SK-N-SH (cell line): ENCODE results near the gene IGFALS.

Source experiments
- TF ChIP-seq, protein P1 (sequence below): fragments of 150-350 bp; IDR thresholded peaks from 2 replicates; pipeline ENCODE4 v1.6.1; 2017; ENCODE audit warnings: antibody characterized with exemption, low read length, low read depth, borderline replicate concordance
- TF ChIP-seq, protein P2 (sequence below): fragments of 200-600 bp; sonication (generic); IDR thresholded peaks from 2 replicates; pipeline ENCODE4 v1.6.1; 2017; ENCODE audit warnings: antibody characterized with exemption, mild to moderate bottlenecking, moderate library complexity

DNA sequence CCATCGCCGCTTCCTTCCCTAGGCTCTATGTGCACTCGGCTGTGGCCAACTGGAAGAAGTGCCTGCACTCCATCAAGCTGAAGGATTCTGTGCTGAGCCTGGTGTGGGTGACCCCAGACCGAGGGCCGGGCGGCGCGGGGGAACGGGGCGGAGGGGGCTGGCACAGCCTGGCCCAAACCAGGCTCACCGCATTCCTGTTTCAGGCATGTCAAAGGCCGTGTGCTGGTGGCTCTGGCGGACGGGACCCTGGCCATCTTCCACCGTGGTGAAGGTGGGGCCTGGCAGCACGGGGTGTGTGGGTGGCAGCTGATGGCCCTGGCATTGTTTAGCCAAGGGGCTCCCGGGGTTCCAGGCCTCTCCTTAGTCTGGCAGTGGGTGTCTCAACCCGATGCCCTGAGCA is 26.8 kb downstream of the IGFALS start:
- TF ChIP-seq, protein P1, sequence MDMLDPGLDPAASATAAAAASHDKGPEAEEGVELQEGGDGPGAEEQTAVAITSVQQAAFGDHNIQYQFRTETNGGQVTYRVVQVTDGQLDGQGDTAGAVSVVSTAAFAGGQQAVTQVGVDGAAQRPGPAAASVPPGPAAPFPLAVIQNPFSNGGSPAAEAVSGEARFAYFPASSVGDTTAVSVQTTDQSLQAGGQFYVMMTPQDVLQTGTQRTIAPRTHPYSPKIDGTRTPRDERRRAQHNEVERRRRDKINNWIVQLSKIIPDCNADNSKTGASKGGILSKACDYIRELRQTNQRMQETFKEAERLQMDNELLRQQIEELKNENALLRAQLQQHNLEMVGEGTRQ, result no peak
- TF ChIP-seq, protein P2, sequence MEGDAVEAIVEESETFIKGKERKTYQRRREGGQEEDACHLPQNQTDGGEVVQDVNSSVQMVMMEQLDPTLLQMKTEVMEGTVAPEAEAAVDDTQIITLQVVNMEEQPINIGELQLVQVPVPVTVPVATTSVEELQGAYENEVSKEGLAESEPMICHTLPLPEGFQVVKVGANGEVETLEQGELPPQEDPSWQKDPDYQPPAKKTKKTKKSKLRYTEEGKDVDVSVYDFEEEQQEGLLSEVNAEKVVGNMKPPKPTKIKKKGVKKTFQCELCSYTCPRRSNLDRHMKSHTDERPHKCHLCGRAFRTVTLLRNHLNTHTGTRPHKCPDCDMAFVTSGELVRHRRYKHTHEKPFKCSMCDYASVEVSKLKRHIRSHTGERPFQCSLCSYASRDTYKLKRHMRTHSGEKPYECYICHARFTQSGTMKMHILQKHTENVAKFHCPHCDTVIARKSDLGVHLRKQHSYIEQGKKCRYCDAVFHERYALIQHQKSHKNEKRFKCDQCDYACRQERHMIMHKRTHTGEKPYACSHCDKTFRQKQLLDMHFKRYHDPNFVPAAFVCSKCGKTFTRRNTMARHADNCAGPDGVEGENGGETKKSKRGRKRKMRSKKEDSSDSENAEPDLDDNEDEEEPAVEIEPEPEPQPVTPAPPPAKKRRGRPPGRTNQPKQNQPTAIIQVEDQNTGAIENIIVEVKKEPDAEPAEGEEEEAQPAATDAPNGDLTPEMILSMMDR, result no peak
